ENCODE results near the gene TMEM132C. TPM values are rescaled to one million over a fixed set of nuclear protein-coding genes. Genes with fewer than 3 reads are reported as not detected.

Gene TMEM132C
- total and polyA plus RNA-seq, 2 experiments from 2014 or later, result not detected

GRCh38 chr12:128471491-128471890, 204.5 kb downstream of the TMEM132C start:
- Mint-ChIP-seq H3K27ac (no peak overlapping the region), H3K4me3 (no peak overlapping the region), H3K27me3 (ENCODE audit: insufficient read depth, low read depth, poor library complexity) (peaks cover 7% of the 10 kb centered on the region), H3K36me3 (ENCODE audit: low read depth) (peaks cover 50% of the 10 kb centered on the region), H3K9me3 (peaks cover 97% of the 10 kb centered on the region), H3K4me1 (no peaks in the 10 kb centered on the region)
- ATAC-seq, result no peak
- Histone ChIP-seq H3K4me3 (no peak overlapping the region), H3K4me2 (no peak overlapping the region), H3K4me1 (ENCODE audit: insufficient read depth) (no peaks in the 10 kb centered on the region), H2AFZ (no peak overlapping the region), H3K27me3 (ENCODE audit: insufficient read depth) (no peaks in the 10 kb centered on the region), H3K9me2 (ENCODE audit: insufficient read depth) (no peaks in the 10 kb centered on the region), H4K20me1 (replicated peaks; ENCODE audit: insufficient read depth) (no peaks in the 10 kb centered on the region), H3K79me2 (replicated peaks; ENCODE audit: insufficient read depth) (no peaks in the 10 kb centered on the region), H3K36me3 (ENCODE audit: insufficient read depth) (no peaks in the 10 kb centered on the region; the same call in none of the 2 replicates), H3K27ac (ENCODE audit: low read depth) (no peak overlapping the region), H3F3A (replicated peaks; ENCODE audit: low read depth) (no peaks in the 10 kb centered on the region)
- TF ChIP-seq JUNB (IDR thresholded peaks at IDR 0.05; ENCODE audit: unreplicated experiment), result no peak
- no peak for TF ChIP-seq NANOG (IDR thresholded peaks at IDR 0.05; ENCODE audit: borderline replicate concordance)
- TF ChIP-seq EZH2 (IDR thresholded peaks at IDR 0.05; ENCODE audit: low read depth, unreplicated experiment), result no peak
- no peak for TF ChIP-seq STAT1 (IDR thresholded peaks at IDR 0.05; ENCODE audit: unreplicated experiment)
- TF ChIP-seq ETS1 (IDR thresholded peaks at IDR 0.05), result no peak
- TF ChIP-seq, protein P1, sequence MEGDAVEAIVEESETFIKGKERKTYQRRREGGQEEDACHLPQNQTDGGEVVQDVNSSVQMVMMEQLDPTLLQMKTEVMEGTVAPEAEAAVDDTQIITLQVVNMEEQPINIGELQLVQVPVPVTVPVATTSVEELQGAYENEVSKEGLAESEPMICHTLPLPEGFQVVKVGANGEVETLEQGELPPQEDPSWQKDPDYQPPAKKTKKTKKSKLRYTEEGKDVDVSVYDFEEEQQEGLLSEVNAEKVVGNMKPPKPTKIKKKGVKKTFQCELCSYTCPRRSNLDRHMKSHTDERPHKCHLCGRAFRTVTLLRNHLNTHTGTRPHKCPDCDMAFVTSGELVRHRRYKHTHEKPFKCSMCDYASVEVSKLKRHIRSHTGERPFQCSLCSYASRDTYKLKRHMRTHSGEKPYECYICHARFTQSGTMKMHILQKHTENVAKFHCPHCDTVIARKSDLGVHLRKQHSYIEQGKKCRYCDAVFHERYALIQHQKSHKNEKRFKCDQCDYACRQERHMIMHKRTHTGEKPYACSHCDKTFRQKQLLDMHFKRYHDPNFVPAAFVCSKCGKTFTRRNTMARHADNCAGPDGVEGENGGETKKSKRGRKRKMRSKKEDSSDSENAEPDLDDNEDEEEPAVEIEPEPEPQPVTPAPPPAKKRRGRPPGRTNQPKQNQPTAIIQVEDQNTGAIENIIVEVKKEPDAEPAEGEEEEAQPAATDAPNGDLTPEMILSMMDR (conservative IDR thresholded peaks at IDR 0.05; ENCODE audit: low read depth in 2 of 2), result no peak
- no peak for TF ChIP-seq ZNF331 (CRISPR knock-in tag; IDR thresholded peaks at IDR 0.05; ENCODE audit: low read depth)
- no peak for TF ChIP-seq POLR2AphosphoS5 (IDR thresholded peaks at IDR 0.05; ENCODE audit: low read depth)
- no peak for TF ChIP-seq CREB1 (CRISPR knock-in tag; IDR thresholded peaks at IDR 0.05; ENCODE audit: low read depth)
- no peak for TF ChIP-seq EZH2phosphoT487 (IDR thresholded peaks at IDR 0.05; ENCODE audit: unreplicated experiment)
- no peak for TF ChIP-seq ZNF114 (CRISPR knock-in tag; IDR thresholded peaks at IDR 0.05)
- TF ChIP-seq, protein P2, sequence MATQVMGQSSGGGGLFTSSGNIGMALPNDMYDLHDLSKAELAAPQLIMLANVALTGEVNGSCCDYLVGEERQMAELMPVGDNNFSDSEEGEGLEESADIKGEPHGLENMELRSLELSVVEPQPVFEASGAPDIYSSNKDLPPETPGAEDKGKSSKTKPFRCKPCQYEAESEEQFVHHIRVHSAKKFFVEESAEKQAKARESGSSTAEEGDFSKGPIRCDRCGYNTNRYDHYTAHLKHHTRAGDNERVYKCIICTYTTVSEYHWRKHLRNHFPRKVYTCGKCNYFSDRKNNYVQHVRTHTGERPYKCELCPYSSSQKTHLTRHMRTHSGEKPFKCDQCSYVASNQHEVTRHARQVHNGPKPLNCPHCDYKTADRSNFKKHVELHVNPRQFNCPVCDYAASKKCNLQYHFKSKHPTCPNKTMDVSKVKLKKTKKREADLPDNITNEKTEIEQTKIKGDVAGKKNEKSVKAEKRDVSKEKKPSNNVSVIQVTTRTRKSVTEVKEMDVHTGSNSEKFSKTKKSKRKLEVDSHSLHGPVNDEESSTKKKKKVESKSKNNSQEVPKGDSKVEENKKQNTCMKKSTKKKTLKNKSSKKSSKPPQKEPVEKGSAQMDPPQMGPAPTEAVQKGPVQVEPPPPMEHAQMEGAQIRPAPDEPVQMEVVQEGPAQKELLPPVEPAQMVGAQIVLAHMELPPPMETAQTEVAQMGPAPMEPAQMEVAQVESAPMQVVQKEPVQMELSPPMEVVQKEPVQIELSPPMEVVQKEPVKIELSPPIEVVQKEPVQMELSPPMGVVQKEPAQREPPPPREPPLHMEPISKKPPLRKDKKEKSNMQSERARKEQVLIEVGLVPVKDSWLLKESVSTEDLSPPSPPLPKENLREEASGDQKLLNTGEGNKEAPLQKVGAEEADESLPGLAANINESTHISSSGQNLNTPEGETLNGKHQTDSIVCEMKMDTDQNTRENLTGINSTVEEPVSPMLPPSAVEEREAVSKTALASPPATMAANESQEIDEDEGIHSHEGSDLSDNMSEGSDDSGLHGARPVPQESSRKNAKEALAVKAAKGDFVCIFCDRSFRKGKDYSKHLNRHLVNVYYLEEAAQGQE (IDR thresholded peaks at IDR 0.05; ENCODE audit: unreplicated experiment), result no peak
- no peak for DNase-seq (ENCODE audit: low spot score)

All from GM23338 (cell line).